ENCODE measurements around the gene MRRF.

- TF ChIP-seq CTCF (IDR thresholded peaks at IDR 0.05; ENCODE audit: low read depth, low read length, poor library complexity, severe bottlenecking) (no peak), EZH2phosphoT487 (IDR thresholded peaks at IDR 0.05; ENCODE audit: borderline replicate concordance, low read length) (no peak)
These were observed 3.5 kb downstream of the MRRF start for GRCh38 chr9:122268041-122268814.

Measured in DOHH2 (cell line).